ENCODE measurements around the gene EXOC5. TPM values are rescaled to one million over a fixed set of nuclear protein-coding genes. Genes with fewer than 3 reads are reported as not detected.
A peak's percentile ranks its signal among the peaks of the same experiment; 100 is the strongest.

EXOC5 gene
- total RNA-seq, 1 donor from 2014 or later = 57.0 TPM

DNA sequence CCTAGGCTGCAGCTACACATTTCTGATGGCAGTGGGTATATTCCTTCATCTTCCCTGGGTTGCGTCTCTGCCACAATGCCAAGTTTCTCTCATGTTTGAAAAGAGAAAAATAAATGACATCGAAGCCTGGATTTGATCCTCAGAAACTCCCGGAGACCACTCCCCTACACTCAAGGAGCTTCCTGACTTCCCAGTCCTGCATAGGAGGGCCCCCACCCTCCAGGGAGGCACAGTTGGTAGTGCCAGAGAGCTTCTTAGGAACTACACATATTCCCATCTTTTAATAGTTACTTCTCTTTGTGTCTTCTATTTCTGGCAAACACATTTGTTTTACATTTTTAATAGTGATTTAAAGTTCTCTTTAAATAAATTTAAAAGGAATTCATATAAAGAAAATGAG is 30.8 kb upstream of the EXOC5 start:
- intact Hi-C loops (cut with micrococcal nuclease) = no loop called here
- Histone ChIP-seq H3K4me3 (no peak overlapping the region), H3K36me3 (no peaks in the 10 kb centered on the region), H3K27ac (replicated peaks) (no peak overlapping the region), H3K4me1 (peaks cover 6% of the 10 kb centered on the region), H3K9me3 (replicated peaks) (no peaks in the 10 kb centered on the region), H3K27me3 (ENCODE audit: low read depth) (no peaks in the 10 kb centered on the region)
- DNase-seq = no peak
- TF ChIP-seq CTCF (IDR thresholded peaks at IDR 0.05; ENCODE audit: borderline replicate concordance) = no peak

DNA sequence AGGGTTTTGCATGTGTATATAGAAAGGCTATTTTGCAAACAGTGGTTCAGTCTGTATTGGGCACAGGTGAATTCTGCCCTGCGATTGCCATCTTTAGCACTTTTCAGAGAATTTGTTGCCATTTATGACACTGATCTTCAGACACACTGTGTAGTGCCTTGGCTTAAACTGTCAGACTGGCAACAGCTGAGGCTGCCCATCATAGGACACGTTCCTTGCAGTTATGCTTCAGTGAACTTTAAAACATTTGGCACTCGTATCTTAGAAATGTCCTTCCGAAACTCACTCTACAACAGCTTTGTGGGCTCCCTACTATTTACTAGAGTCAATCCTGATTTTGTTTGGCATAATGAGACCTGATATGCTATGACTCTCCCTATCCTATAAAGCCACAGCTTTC is 29.1 kb upstream of the EXOC5 start:
- H3K4me3 ChIP-seq = no peak overlapping the region
- H3K27me3 ChIP-seq (ENCODE audit: low read depth) = no peaks in the 10 kb centered on the region
- peaks cover 6% of the 10 kb centered on the region for H3K4me1 ChIP-seq
- intact Hi-C loops (cut with micrococcal nuclease) = no loop called here
- DNase-seq = no peak
- H3K36me3 ChIP-seq = peaks cover 1% of the 10 kb centered on the region
- no peak for TF ChIP-seq CTCF (IDR thresholded peaks at IDR 0.05; ENCODE audit: borderline replicate concordance)
- peak overlapping the region; percentile 22 for H3K27ac ChIP-seq (replicated peaks)
- H3K9me3 ChIP-seq (replicated peaks) = no peaks in the 10 kb centered on the region

- intact Hi-C loops (cut with micrococcal nuclease) = no loop called here
- H3K27ac ChIP-seq (replicated peaks) = no peak overlapping the region
- no peak overlapping the region for H3K4me3 ChIP-seq
- H3K9me3 ChIP-seq (replicated peaks) = no peaks in the 10 kb centered on the region
- H3K36me3 ChIP-seq = peaks cover 23% of the 10 kb centered on the region
- H3K27me3 ChIP-seq (ENCODE audit: low read depth) = no peaks in the 10 kb centered on the region
- no peak for DNase-seq
- no peak for TF ChIP-seq CTCF (IDR thresholded peaks at IDR 0.05; ENCODE audit: borderline replicate concordance)
- peaks cover 6% of the 10 kb centered on the region for H3K4me1 ChIP-seq
Observed at GRCh38 chr14:57295239-57295638, 26.5 kb upstream of the EXOC5 start.

GRCh38 chr14:57293866-57294837 is 25.4 kb upstream of the EXOC5 start:
- Histone ChIP-seq H3K4me1 (peaks cover 6% of the 10 kb centered on the region), H3K9me3 (replicated peaks) (no peaks in the 10 kb centered on the region), H3K36me3 (peaks cover 34% of the 10 kb centered on the region), H3K27me3 (ENCODE audit: low read depth) (no peaks in the 10 kb centered on the region), H3K4me3 (no peak overlapping the region), H3K27ac (replicated peaks) (no peak overlapping the region)
- intact Hi-C loops (cut with micrococcal nuclease) = no loop called here
- peak; percentile 41 for TF ChIP-seq CTCF (IDR thresholded peaks at IDR 0.05; ENCODE audit: borderline replicate concordance)
- no peak for DNase-seq

GRCh38 chr14:57291692-57292647 is 23.3 kb upstream of the EXOC5 start:
- intact Hi-C loops (cut with micrococcal nuclease) = no loop called here
- DNase-seq = no peak
- Histone ChIP-seq H3K4me1 (no peaks in the 10 kb centered on the region), H3K36me3 (peaks cover 52% of the 10 kb centered on the region), H3K4me3 (no peak overlapping the region), H3K27me3 (ENCODE audit: low read depth) (no peaks in the 10 kb centered on the region), H3K9me3 (replicated peaks) (no peaks in the 10 kb centered on the region), H3K27ac (replicated peaks) (no peak overlapping the region)
- TF ChIP-seq CTCF (IDR thresholded peaks at IDR 0.05; ENCODE audit: borderline replicate concordance) = no peak

Measured in left ventricle myocardium inferior (tissue), 1 donor.